Heart left ventricle (tissue), 13 donors: ENCODE data around the gene LHX2.

Experiments
- CTCF ChIP-seq, 12 donors: fragments of 200-600 bp; sonication (generic) in 4 of 12; IDR thresholded peaks; one replicate each; pipeline versions ENCODE4 v1.5.0 to v1.8.0; 2018 to 2022; ENCODE audit warnings: antibody characterized with exemption in 12 of 12, mild to moderate bottlenecking in 5 of 12
- POLR2A ChIP-seq, 2 donors: fragments of 450-650 bp; IDR thresholded peaks; one replicate each; pipeline ENCODE4 v1.6.1; 2017; ENCODE audit warnings: antibody characterized with exemption in 2 of 2, mild to moderate bottlenecking in 2 of 2, moderate library complexity in 2 of 2
- donor health status: ischemic (EF 13 %, LVEDD 7.1; RV severe dilation, severe dysfunction).
- donor health status: DM: no; HTN: yes; CAD: no.
- donor health status: DM: no; HTN: no; CAD: no.
- donor health status: ischemic (EF 25% LVEDD 6.9; RV normal size, moderate dysfunction).
- donor health status: ischemic (EF 25% LVEDD 5.7; RV mildly dilated, moderate dysfunction).
- donor health status: ischemic (EF 35%, LVEDD 5.7; RV mildly dilated, moderate dysfunction).
- donor health status: nonischemic (EF 11% LVEDD 7.7; RV severe dilation, severe dysfunction).
- donor health status: DM: yes; HTN: yes; CAD: no.
- donor health status: PGD.
- donor health status: ischemic (EF 29% LVEDD 5.4; RV normal size, mild dysfunction).
- donor health status: nonischemic (EF 23%, LVEDD 6.1; RV moderate dilation, normal function).

GRCh38 chr9:124038239-124038638 is 26.7 kb downstream of the LHX2 start:
- TF ChIP-seq CTCF (IDR thresholded peaks at IDR 0.05), result no peak
- no peak for TF ChIP-seq POLR2A (IDR thresholded peaks at IDR 0.05)
